GM19099 (cell line): Measurements from ENCODE around the gene JPH3.

Experiments
- POLR2A ChIP-seq: IDR thresholded peaks from 3 replicates; pipeline ENCODE4 v1.6.1; 2011; ENCODE audit warnings: low read depth; ENCODE audit not compliant: insufficient read length; ENCODE audit errors: extremely low read depth

Gene JPH3

DNA sequence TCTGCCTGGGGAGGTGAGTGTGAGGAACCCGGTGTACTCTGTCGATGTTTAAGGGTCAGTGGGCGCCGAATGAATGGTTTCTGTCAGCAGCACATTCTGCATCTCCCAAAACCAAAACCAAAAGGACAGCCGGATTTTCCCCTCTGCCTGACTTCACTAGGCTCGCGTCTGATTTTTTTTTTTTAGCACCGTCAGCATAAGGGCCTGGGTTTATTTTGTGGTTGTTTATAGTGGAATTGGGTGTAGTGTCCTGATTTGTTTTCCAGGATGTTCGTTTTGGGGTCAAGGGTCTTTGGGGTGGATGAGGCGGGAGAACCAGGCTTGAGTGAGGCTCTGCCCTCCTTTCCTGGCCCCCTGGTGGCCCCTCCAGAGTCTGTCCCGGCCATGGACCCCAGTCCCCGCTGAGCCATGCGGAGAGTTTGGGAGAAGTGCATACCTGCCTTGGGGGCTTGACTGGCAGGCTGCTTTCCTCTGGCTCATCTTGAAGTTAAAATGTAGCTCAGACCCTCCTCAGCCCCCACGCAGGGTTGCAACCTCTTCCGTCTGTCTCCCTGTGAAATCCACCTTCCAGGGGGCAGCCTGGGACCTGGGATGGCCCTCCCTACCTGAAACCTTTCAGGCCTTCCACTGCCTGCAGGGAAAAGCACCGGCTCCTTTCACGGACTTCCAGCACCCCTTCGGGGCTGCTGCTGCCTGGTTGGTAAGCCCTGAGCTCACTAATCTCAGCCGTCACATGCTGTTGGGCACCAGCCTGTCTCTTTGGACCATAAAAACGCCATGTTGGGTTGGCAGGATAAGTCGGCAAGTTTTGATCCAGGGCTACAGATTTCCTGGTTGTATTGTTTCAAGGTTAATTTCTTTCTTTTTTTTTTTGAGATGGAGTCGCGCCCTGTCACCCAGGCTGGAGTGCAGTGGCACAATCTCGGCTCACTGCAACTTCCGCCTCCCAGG lies 60.2 kb downstream of the JPH3 start:
- no peak for TF ChIP-seq POLR2A

DNA sequence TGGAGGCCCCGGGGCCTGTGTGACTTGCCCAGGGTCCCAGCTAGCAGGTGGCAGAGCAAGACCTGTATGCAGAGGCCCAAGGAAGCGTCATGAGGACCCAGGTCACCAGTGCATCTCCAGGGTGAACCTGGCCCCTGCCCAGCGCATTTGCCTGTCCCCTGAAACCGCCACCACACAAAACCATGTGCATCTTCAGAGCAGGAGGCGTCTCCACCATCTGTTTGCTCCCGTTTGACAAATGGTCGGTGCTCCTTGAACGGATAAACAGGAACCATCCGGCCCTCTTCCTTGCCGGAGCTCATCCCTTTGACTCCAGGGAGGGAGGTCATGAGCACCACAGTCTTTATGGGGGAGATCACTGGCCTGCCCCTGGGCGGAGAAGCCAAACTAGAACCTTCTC lies 62.5 kb downstream of the JPH3 start:
- no peak for TF ChIP-seq POLR2A

DNA sequence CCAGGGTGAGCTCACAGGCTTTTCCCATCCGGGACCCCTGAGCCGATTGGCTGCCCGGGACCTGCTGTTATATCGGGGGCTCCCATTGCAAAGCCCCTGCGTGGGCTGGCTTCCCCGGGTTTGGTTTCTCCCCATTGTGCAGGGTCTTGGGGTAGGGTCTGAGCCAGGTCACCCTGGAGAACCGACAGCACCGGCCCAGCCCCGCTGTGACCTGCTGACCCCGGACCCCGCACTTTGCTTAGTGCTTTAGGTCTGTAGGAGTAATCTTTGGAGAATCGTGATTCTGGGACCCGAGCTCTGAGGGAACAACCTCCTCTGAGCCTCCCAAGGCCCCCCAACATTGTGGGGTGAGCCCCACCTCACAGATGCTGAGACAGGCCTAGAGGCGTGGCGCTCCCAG lies 62.9 kb downstream of the JPH3 start:
- TF ChIP-seq POLR2A: no peak

DNA sequence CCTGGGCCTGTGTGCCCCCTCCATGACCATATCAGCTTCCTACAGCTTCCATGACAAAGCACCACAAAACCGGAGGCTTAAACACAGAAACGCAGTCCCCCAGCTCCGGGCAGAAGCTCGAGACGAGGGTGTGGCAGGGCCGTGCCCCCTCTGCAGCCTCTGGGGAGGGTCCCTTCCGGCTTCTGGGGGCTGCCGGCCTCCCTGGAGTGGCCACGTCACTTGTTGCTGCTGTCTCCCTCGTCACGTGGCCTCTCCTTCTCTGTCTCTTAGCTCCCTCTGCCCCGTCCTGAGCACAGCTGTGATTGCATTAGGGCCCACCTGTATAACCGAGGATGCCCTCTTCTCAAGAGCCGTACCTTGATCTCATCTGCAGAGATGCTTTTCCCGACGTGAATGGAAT lies 64.6 kb downstream of the JPH3 start:
- no peak for TF ChIP-seq POLR2A

DNA sequence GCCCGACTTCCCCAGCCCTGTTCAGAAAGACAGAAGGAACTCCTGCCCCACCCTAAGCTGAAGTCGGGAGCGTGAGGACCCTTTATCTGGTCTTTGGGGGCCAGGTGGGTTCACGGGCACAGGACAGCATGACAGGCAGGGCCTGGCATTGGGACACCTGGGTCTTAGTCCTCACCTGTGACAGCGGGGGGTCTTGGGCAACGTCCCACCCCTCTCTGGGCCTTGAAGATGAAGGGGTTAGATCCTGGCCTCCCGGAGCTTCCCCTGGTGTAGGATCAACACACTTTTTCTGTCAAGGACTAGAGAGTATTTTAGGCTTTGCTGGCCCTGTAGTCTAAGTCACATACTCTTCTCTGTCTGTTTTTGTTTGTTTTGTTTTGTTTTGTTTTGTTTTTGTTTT lies 65.1 kb downstream of the JPH3 start:
- TF ChIP-seq POLR2A: no peak

DNA sequence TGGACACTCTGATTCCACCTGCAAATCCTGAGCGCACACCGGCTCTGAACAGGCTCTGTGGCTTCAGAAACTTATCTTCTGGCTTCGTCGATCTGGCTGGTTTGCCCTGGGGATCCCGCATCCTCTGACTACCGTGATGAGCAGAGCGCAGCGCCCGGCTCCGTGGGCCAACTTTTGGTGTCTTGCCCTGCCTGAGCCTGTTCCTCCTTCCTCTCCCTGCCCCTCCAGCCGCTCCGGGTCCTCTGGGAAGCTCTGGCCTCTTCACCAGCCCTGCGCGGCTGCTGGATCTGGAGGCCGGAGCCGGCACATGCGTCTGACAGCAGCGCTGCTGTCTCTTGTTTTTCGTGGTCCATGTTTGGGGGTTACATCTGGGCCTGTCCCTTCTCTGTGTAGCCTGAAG lies 65.6 kb downstream of the JPH3 start:
- no peak for TF ChIP-seq POLR2A

DNA sequence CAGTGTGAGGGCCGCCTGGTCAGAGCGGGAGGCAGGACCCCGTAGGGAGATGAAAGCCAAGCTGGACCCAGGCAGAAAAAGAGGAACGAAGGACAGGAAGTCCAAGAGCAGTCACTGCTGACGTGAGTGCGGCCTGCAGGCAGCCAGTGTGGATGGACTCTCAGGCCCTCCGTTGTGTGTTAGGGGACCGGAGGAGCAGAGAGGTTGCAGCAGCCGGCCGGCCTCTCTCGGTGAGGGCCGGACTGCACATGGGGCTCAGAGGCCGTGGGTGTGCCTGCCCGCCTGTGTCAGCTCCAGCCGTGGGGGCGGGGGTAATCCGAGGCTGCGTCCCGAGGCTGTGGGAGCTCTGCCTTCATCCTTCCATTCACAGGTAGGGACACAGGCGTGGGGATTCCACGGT lies 67.4 kb downstream of the JPH3 start:
- TF ChIP-seq POLR2A: no peak

DNA sequence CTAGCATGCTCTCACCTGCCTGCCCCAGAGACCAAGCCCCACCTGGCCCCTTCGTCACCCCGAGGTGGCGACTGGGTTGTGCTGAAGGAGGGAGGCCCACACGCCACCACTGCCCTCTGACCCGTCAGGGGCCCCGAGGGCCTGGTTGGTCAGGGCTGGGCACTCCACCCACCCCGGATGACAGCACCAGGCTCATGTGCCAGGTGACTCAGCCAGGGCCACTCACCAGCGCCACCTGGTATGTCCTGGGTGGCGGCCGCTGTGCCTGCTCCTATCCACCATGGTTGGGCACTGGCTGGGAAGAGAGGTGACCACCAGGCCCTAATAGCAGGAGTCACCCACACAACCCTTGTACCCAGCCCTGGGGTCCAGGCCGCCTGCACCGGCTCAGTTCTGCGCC lies 68.9 kb downstream of the JPH3 start:
- no peak for TF ChIP-seq POLR2A

DNA sequence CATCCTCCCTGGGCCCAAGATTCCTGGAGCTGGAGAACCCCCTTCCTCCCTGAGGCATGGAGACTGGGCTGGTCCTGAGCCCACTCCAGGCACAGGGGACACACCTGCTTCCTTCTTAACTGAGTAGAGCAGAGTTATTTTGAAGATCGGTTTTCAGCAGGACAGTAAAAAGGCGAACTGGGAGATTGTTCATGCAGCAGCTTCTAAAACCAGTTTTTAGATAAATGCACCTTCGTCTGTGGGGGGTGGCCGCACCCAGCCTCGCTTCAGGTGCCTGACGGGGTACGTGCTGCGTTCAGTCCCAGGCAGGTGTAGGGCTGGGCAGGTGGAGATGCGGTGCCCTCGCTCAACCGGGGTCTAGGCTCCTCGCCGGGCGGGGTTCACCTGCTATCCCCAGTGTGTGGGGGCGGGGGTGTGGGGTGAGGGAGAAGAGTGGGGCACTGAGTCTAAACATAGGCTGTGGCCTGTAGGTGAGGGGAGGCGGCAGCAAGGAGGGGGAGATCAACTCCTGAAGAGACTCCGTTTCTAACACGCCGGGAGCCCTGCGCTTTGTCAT lies 69.5 kb downstream of the JPH3 start:
- no peak for TF ChIP-seq POLR2A

DNA sequence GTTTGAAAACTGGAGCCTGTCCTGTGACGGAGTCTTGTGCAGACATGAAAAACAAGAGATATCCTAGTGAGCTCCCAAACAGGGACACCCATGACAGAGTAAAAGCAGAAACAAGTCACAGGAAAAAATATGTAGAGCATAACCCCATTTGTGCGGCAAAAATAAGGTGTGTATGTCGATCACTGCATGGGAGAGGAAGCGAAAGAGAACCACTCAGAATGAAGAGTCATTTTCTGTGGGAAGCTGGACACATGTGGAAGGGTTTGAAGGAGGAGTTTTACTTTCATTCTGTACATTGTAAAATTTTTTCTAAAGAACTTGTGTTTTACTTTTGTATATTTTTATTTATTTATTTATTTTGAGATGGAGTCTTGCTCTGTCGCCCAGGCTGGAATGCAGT lies 72.1 kb downstream of the JPH3 start:
- no peak for TF ChIP-seq POLR2A

DNA sequence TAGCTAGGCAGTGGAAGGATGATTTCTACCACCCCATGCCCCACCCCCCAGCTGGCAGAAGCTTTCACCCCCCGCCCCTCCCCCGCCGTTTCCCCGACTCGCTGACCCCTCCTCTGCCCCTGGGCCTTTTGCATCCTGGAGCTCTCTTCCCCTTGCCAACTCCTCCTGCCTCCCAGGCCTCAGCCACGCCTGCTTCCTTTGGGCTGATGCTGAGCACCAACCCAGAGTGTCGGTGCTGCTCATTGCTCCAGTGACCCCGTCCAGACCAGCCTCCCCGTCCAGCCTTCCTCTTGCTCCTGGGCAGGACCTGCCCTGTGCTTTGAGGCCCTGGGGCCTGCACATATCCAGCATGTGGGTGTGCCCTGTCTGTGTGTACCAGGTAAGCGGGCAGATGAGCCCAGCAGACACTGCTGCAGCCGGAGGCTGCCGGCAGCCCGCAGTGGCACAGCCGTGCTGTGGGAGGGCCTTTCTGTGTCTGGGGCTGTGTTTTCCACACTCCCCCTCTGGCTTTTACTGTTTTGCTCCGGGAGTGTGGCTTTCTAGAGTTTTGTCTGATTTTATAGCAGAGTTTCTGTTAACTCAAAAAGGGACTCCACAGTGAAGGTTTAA lies 72.9 kb downstream of the JPH3 start:
- TF ChIP-seq POLR2A: no peak

DNA sequence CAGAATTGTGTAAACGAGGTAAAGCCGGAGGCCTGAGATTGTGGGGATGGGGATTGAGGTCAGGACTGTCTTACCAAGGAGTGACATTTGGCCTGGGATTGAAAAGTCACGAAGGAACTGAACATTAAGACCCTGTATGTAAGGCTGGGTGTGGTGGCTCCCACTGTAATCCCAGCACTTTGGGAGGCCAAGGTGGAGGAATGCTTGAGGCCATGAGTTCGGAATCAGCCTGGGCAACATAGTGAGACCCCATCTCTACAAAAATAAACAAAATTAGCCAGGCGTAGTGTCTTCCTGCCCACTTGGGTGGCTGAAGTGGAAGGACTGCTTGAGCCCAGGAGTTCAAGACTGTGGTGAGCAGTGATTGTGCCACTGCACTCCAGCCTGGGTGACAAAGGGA lies 75.5 kb downstream of the JPH3 start:
- TF ChIP-seq POLR2A: no peak

DNA sequence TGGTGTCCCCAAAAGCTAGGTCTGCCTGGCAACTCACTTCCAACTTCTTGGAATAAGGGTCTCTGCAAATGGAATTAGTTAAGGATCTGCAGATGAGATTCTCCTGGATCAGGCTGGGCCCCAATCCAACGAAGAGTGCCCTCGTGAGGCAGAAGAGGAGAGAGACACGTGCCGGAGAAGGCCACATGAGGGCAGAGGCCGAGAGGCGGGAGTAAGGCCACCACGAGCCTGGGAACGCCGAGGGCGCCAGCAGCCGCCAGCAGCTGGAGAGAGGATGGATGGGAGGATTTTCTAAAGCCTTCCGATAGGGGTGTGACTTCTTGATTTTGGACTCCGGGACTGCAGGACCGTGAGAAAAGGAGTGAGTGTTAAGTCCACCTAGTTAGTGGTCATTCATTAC lies 76.3 kb downstream of the JPH3 start:
- no peak for TF ChIP-seq POLR2A

DNA sequence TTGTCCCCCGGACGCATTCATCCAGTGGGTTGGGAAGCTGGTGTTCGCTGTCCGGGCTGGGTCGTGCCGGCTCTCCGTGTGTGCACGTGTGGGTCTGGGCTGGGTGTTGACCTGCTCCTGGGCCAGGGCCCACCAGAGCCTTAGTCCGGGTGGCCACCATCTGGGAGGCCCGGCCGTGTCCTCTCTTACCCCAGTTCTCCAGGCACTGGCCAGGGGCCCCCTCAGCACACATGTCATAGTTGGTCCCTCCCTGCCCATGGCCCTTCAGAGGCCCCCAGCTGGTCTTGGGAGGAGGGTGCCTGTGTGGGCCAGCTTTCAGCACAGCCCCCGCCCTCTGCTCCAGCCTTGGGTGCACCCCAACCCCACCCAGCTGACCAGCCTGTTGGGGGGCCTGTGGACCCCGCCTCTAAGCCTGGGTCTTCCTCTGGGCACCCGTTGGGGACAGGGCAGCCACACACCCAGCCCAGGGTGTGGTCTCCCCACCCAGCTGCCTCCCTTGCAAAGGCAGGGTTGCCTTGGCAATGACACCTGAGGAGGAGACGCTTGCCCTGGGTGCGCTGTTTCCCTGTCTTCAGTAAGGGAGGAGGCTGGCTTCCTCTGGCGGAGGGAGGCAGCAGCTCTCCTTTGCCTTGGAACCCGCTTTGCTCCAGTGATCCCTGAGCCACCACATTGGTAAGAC lies 77.4 kb downstream of the JPH3 start:
- no peak for TF ChIP-seq POLR2A

DNA sequence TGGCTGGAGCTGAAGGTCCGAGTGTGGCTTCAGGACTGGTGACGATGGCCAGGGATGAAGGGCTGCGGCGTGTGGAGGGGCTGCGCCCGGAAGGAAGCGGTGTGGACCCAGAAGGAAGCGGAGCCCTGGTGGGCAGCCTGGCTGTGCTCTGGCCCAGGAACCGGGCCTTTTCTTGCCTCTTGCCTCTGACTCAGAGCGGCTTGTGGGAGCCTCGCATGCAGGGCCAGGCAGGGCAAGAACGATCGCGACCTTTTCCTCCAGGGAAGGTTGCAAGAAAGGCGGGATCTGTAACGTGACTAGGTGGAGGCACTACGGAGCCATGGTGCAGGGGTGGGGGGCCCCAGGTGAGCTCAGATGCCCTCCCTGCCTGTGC lies 78.0 kb downstream of the JPH3 start:
- no peak for TF ChIP-seq POLR2A
